NCI-H446 treated with DMSO at 0.1 percent for 48 hours (cell line): ENCODE measurements around the gene ASF1B.
"Not testable (repeated sequence)": the region's sequence is repeated elsewhere in the genome, so short reads cannot be mapped to it uniquely, and the experiment has no call there.

Experiments used
- DNase-seq: peaks from one replicate; lab custom pipeline; 2025; lab: John Stamatoyannopoulos, UW

Gene ASF1B

GRCh38 chr19:14159059-14159458, 22.7 kb upstream of the ASF1B start:
- DNase-seq: no peak

- no peak for DNase-seq
Observed at GRCh38 chr19:14158276-14159023, 22.1 kb upstream of the ASF1B start.

DNA sequence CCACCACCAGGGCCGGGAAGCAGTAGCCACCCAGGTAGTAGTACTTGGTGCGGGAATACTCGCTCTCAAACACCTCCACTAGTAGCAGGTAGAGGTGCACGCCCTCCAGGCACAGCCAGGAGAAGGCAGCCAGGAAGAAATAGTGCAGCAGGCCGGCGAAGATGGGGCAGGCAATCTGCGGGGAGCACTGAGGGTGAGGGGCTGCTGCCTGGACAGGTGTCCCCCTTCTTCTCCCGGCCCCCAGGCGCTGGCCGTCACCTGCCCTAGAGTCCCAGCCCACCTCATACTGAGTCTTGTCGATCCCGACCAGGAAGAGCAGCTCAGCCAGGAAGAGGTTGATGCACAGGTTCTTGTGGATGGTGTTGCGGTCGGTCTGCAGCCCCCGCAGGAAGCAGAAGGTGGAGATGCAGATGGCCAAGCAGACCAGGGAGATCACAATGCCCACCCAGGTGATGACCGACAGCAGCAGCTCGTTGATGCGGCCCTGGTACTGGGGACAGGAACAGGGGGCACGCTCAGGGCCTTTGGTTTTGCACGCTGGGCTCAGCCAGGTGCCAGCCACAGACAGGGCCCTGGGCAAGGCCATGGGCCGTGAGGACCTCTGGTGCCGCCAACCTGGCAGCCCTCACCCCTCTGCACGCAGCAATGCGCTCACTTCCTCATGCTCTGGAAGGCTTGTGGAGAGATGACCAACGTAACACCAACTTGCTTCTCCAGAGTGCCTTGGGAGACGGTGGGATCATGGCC, 20.8 kb upstream of the ASF1B start:
- no peak for DNase-seq

DNA sequence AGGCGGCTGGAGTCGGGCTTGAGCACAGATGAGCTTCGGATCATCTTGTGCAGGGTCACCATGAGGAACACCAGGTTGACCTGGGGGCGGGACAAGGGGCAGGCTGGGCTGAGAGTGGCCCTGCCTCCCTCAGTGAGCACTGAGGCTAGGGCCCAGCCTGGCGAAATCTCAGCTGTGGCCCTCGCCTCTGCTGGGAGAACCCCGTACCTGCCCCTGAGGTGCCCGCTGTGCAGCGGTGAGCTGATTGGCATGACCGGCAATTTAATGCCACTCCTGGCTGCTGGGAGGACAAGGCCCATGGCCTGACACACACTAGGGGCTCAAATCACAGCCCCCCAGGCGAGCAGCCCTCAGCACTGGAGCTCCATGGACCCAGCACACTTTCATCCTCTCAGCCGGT, 19.7 kb upstream of the ASF1B start:
- no peak for DNase-seq

GRCh38 chr19:14155371-14155770, 19.0 kb upstream of the ASF1B start:
- DNase-seq: no peak

- no peak for DNase-seq
Observed at GRCh38 chr19:14152713-14153112, 16.3 kb upstream of the ASF1B start.

GRCh38 chr19:14150770-14151661, 14.6 kb upstream of the ASF1B start:
- no peak for DNase-seq

DNA sequence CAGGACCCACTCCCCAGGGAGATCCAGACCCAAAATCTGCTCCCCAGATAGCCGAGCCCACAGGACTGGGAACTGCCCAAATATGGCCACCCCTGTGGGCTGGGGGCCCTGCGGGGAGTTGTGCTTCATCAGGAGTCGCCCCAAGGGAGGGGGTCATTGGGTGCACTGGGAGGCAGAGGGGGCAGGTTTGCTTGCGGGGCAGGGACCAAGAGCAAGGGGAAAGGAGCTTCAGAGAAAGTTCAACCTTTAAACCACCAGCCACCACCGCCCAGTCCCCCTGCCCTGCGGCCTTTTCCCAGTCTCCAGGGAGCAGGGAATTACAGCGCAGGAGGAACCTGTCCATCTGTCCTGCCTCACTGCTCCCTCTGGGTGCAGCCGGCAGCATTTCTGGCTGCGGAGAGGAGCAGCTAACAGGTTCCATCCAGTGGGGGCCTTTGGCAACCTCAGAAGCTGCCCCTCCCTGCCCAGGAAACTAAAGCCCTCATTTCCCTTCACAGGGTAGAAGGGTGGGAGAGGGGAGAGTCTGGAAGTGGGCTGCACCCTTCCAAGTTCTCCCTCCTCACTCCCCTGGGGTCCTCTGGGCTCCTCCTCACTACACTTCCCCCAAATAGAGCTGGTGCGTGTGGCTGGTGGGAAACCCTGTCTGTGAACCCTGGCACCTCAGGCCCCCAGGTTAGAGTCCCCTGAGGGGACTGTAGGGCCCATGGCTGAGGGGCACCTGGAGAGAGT, 13.8 kb upstream of the ASF1B start:
- no peak for DNase-seq

DNA sequence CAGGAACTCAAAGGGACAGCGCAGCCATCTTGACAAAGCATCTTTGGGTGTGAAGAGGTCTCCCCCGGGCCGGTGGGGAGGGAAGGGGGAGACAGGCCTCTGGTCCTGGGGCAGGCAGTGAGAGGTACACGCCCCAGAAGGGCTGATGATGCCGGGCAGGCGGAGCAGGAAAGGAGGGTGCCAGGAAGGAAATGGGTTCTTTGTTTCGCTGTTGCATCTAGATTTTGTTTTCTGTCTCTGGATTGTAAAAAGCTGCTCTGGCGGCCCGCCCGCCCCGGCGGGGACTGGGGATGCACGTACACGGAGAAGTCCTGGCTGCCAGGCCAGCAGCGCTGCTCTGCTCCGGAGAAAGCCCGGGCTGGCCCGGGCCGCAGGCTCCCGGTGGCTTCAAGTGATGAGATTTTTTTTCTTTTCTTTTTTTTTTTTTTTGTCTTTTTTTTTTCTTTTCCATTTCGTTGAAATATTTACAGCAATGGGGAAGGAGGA, 13.2 kb upstream of the ASF1B start:
- DNase-seq: no peak

DNA sequence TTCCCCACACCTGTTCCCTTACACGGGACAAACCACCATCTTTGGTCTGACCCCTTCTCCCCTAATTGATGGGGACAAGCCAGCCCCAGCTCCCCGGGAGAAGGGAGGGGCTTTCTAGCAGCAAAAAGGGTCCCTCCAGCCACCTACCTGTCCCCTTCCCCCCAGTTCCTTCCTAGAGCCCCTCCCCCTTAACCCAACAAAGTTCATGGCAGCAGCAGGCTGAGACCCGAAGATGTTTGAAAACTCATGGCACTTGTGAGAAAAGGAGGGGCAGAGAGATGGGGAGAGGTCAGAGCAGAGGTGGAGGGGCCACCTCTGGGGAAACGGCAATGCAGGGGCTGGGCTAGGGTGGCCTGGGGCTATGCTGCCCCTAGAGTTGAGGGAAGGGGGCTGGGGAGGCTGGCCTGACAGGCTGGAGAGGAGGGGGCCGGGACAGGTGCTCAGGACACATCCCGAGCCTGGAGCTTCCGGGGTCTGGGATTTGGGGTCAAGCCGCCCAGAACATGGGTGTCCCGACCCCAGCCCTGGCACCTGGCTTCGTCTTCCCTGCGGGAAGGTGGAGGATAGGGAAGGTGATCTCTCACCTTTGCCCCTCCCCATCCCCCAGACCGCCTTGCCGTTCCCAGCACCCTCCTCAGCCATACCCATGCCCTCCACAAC, 12.5 kb upstream of the ASF1B start:
- DNase-seq: no peak

DNA sequence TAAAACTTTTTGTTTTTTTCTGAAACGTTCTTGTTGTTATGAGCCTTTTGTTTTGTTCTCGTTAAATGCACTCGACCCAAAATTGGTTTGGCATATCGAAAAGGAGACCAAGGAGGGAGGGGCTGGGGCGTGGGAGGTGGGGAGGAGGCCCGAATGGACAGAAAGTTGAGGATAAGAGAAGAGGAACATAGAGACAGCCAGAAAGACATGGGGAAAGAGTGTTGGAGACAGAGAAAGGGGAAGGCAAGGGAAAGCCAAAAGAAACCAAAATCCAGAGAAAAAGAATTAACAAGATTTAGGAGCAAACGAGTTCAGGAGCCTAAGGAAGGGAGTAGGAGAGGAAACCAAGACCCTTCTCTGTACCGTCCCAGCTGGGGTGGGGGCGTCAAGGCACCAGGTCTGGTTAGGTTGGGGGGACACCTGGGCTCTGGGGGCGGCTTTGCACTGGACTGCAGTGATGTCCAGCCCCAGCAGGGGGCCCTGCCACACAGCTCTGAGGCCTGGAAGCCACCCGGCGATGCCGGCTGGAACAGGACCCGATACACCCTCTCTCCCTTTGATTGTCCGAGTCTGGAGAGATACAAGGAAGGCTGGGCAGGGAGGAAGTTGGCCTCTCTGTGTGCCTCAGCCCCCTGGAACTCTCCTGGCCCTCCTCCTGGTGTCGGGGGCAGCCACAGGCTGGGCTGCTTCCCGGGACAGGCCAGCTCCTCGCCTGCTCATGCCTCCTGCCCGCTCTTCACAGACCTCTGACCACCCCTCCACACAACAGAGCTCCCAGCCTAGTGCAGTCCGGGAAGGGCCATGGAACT, 11.6 kb upstream of the ASF1B start:
- no peak for DNase-seq

DNA sequence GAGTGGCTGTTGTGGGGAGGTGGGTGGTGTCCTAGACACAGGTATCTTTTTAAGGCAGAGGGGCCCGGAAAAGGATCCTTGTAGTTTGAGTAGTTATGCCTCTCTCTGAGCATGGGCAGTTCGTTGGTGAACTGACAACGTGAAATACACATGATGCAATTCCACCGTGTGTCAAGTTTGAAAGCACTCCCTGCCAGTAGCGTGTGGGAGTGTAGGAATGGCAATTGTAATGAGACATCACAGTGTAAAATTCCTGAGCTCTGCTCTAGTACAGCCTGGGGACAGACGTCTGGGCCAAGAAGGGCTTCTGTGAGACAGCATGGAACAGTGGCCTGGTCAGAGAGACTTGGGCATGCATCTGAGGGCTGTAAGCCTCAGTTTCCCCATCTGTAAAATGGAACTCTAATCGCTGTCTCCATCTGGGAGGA, 10.4 kb upstream of the ASF1B start:
- DNase-seq: no peak

DNA sequence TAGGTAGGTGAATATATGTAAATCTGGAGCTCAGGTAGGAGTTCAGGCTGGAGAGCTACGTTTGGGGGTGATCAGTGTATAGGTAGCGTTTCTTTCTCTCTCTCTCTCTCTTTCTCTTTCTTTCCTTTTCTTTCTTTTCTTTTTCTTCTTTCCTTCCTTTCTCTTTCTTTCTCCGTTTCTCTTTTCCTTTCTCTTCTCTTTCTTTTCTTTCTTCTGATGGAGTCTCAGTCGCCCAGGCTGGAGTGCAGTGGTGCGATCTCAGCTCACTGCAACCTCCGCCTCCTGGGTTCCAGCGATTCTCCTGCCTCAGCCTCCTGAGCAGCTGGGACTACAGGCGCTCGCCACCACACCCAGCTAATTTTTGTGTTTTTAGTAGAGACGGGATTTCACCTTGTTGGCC, 9.8 kb upstream of the ASF1B start:
- not testable (repeated sequence) for DNase-seq

GRCh38 chr19:14145381-14145780, 9.0 kb upstream of the ASF1B start:
- no peak for DNase-seq

GRCh38 chr19:14142262-14143190, 6.1 kb upstream of the ASF1B start:
- DNase-seq: no peak

- DNase-seq: no peak
Observed at GRCh38 chr19:14141041-14141440, 4.7 kb upstream of the ASF1B start.

DNA sequence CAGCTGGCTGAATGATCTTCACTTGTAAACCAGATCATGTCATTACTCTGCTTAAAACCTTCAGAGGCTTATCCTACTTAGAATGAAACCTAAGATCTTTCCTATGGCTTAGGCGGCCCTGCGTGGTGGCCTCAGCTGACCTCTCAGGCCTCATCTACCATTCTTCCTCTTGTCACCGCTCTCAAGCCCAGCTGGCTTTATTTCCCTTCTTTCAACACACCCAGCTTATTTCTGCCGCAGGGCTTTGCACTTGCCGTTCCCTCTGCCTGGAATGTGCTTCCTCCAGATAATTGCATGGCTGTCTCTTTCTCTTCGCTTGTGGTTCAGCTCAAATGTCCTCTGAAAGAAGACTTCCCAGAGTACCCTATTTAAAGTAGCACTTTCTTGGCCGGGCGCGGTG, 3.6 kb upstream of the ASF1B start:
- DNase-seq: no peak

GRCh38 chr19:14138576-14139265, 2.3 kb upstream of the ASF1B start:
- DNase-seq: no peak
